ENCODE measurements around the gene COL2A1. TPM values are rescaled to one million over a fixed set of nuclear protein-coding genes. Genes with fewer than 3 reads are reported as not detected.

COL2A1 gene
- total RNA-seq, 1 donor from 2014 or later, result not detected

- Histone ChIP-seq H3K27ac (replicated peaks) (no peak overlapping the region), H3K27me3 (ENCODE audit: low read depth) (peaks cover 21% of the 10 kb centered on the region), H3K9me3 (replicated peaks) (no peaks in the 10 kb centered on the region), H3K36me3 (no peaks in the 10 kb centered on the region), H3K4me3 (no peak overlapping the region), H3K4me1 (peaks cover 25% of the 10 kb centered on the region)
- intact Hi-C loops (cut with micrococcal nuclease), result no loop called here
- no peak for DNase-seq
- TF ChIP-seq CTCF (IDR thresholded peaks at IDR 0.05; ENCODE audit: borderline replicate concordance), result no peak
Observed at GRCh38 chr12:47993491-47993890, 10.8 kb downstream of the COL2A1 start.

GRCh38 chr12:47992776-47993175 is 11.5 kb downstream of the COL2A1 start:
- peaks cover 31% of the 10 kb centered on the region for H3K4me1 ChIP-seq
- H3K9me3 ChIP-seq (replicated peaks), result no peaks in the 10 kb centered on the region
- H3K27me3 ChIP-seq (ENCODE audit: low read depth), result peaks cover 20% of the 10 kb centered on the region
- H3K27ac ChIP-seq (replicated peaks), result no peak overlapping the region
- intact Hi-C loops (cut with micrococcal nuclease), result no loop called here
- H3K36me3 ChIP-seq, result no peaks in the 10 kb centered on the region
- no peak overlapping the region for H3K4me3 ChIP-seq
- TF ChIP-seq CTCF (IDR thresholded peaks at IDR 0.05; ENCODE audit: borderline replicate concordance), result no peak
- DNase-seq, result no peak

- peaks cover 29% of the 10 kb centered on the region for H3K4me1 ChIP-seq
- intact Hi-C loops (cut with micrococcal nuclease), result no loop called here
- H3K36me3 ChIP-seq, result no peaks in the 10 kb centered on the region
- H3K27me3 ChIP-seq (ENCODE audit: low read depth), result peaks cover 17% of the 10 kb centered on the region
- H3K27ac ChIP-seq (replicated peaks), result no peak overlapping the region
- H3K4me3 ChIP-seq, result no peak overlapping the region
- no peak for TF ChIP-seq CTCF (IDR thresholded peaks at IDR 0.05; ENCODE audit: borderline replicate concordance)
- DNase-seq, result no peak
- no peaks in the 10 kb centered on the region for H3K9me3 ChIP-seq (replicated peaks)
Observed at GRCh38 chr12:47991106-47992061, 12.9 kb downstream of the COL2A1 start.

- no peak for TF ChIP-seq CTCF (IDR thresholded peaks at IDR 0.05; ENCODE audit: borderline replicate concordance)
- Histone ChIP-seq H3K27me3 (ENCODE audit: low read depth) (peaks cover 17% of the 10 kb centered on the region), H3K9me3 (replicated peaks) (no peaks in the 10 kb centered on the region), H3K4me1 (peaks cover 21% of the 10 kb centered on the region), H3K4me3 (no peak overlapping the region), H3K36me3 (no peaks in the 10 kb centered on the region), H3K27ac (replicated peaks) (no peak overlapping the region)
- intact Hi-C loops (cut with micrococcal nuclease), result no loop called here
- DNase-seq, result no peak
Observed at GRCh38 chr12:47990351-47991105, 13.7 kb downstream of the COL2A1 start.

- no peak for TF ChIP-seq CTCF (IDR thresholded peaks at IDR 0.05; ENCODE audit: borderline replicate concordance)
- Histone ChIP-seq H3K4me1 (peaks cover 20% of the 10 kb centered on the region), H3K27ac (replicated peaks) (no peak overlapping the region), H3K27me3 (ENCODE audit: low read depth) (peaks cover 10% of the 10 kb centered on the region), H3K36me3 (no peaks in the 10 kb centered on the region), H3K9me3 (replicated peaks) (no peaks in the 10 kb centered on the region), H3K4me3 (no peak overlapping the region)
- intact Hi-C loops (cut with micrococcal nuclease), result no loop called here
- no peak for DNase-seq
Observed at GRCh38 chr12:47989666-47990065, 14.6 kb downstream of the COL2A1 start.

Measured in left ventricle myocardium inferior (tissue), 1 donor.